ENCODE measurements around the gene CAPN8. TPM values are rescaled to one million over a fixed set of nuclear protein-coding genes. Genes with fewer than 3 reads are reported as not detected.
"Not testable (repeated sequence)": the region's sequence is repeated elsewhere in the genome, so short reads cannot be mapped to it uniquely, and the experiment has no call there.

CAPN8 gene
- total RNA-seq, 1 experiment from 2014 or later: not detected

GRCh38 chr1:223520200-223520599, 145.3 kb downstream of the CAPN8 start:
- Histone ChIP-seq H3K27ac (no peak overlapping the region), H3K36me3 (no peaks in the 10 kb centered on the region), H3K9me3 (replicated peaks) (no peaks in the 10 kb centered on the region), H3K4me3 (no peak overlapping the region), H3K4me1 (no peaks in the 10 kb centered on the region), H3K27me3 (peaks cover 3% of the 10 kb centered on the region; the same call in 1 of the 2 replicates)
- no peak for DNase-seq

- Histone ChIP-seq H3K27me3 (peaks cover 3% of the 10 kb centered on the region; the same call in 1 of the 2 replicates), H3K9me3 (replicated peaks) (no peaks in the 10 kb centered on the region), H3K4me3 (no peak overlapping the region), H3K4me1 (no peaks in the 10 kb centered on the region), H3K27ac (no peak overlapping the region), H3K36me3 (no peaks in the 10 kb centered on the region)
- no peak for DNase-seq
These were observed 146.4 kb downstream of the CAPN8 start for GRCh38 chr1:223519116-223519515.

GRCh38 chr1:223518553-223518952, 146.9 kb downstream of the CAPN8 start:
- H3K4me1 ChIP-seq; H3K27ac ChIP-seq; H3K27me3 ChIP-seq; H3K9me3 ChIP-seq (replicated peaks); DNase-seq; H3K36me3 ChIP-seq; H3K4me3 ChIP-seq: not testable (repeated sequence)

GRCh38 chr1:223515926-223516325, 149.6 kb downstream of the CAPN8 start:
- H3K27me3 ChIP-seq: no peaks in the 10 kb centered on the region
- H3K4me1 ChIP-seq: no peaks in the 10 kb centered on the region
- H3K9me3 ChIP-seq (replicated peaks): no peaks in the 10 kb centered on the region
- no peak overlapping the region for H3K4me3 ChIP-seq
- no peak overlapping the region for H3K27ac ChIP-seq
- no peaks in the 10 kb centered on the region for H3K36me3 ChIP-seq
- no peak for DNase-seq

DNA sequence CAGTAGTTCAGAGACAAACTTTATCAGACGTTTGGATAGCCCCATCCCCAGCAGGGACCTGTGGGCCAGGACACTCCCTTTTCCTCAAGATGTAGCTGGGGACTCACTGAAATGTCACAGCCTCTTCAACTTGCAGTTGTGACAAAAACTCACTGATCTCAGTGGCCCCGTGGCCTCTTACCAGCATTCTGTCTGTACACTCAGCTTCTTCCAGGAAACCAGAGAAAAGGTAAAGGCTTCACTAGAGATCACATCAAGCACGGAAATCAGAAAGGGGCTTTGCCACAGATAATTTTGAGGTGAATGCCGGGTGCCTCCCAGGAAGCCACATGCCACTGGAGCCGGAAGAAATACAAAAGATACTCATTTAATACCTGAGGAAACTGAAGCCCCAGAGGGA, 150.1 kb downstream of the CAPN8 start:
- H3K36me3 ChIP-seq: no peaks in the 10 kb centered on the region
- no peak overlapping the region for H3K27ac ChIP-seq
- no peaks in the 10 kb centered on the region for H3K9me3 ChIP-seq (replicated peaks)
- no peaks in the 10 kb centered on the region for H3K27me3 ChIP-seq
- no peak for DNase-seq
- no peak overlapping the region for H3K4me3 ChIP-seq
- no peaks in the 10 kb centered on the region for H3K4me1 ChIP-seq

DNA sequence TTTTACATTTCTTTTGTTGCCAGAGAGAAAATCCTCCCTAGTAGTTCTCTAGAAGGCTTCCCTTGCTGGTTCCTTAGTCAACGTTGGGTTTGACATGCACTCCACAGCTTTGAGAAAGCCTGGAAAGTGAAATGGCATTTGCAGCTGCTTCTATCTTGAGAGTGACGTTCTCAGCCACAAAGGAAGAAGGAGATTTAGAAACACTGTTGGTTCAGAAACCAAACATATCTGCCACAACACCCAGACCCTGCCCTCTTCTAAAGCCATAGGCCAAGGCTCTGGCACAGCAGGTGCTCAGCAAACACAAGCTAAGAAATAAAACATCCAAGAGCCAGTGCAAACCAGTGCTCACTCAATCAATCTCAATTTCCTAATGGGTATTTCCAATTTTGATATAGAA, 150.9 kb downstream of the CAPN8 start:
- no peak for DNase-seq
- H3K9me3 ChIP-seq (replicated peaks): no peaks in the 10 kb centered on the region

DNA sequence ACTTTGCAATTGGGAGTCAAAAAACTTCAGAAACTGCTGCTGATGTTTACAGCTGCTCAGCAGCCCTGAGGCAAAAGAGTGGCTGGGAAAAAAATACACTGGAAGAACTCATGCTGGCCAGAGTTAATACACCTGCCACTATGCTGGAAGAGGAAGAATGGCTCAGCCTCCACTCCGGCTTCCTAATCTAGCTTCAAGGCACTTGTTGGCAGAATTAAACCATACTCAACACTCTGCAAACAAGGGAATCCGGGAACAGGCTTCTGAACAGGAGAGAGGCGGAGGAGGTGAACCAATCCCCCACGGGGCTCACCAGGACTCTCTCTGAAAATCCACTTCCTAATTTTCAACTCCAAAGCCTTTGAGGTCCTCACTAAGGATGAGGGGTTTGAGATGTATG, 152.2 kb downstream of the CAPN8 start:
- Histone ChIP-seq H3K27me3 (no peaks in the 10 kb centered on the region), H3K9me3 (replicated peaks) (no peaks in the 10 kb centered on the region)
- no peak for DNase-seq

More for the DNA sequence above, 150.9 kb downstream of the CAPN8 start:
- Histone ChIP-seq H3K4me1 (no peaks in the 10 kb centered on the region), H3K36me3 (no peaks in the 10 kb centered on the region), H3K27me3 (no peaks in the 10 kb centered on the region), H3K4me3 (no peak overlapping the region), H3K27ac (no peak overlapping the region)

GRCh38 chr1:223512057-223512456, 153.4 kb downstream of the CAPN8 start:
- Histone ChIP-seq H3K27ac (no peak overlapping the region), H3K36me3 (no peaks in the 10 kb centered on the region), H3K4me1 (no peaks in the 10 kb centered on the region), H3K9me3 (replicated peaks) (no peaks in the 10 kb centered on the region), H3K4me3 (no peak overlapping the region), H3K27me3 (no peaks in the 10 kb centered on the region)
- no peak for DNase-seq

More for the DNA sequence above, 152.2 kb downstream of the CAPN8 start:
- no peak overlapping the region for H3K4me3 ChIP-seq
- no peaks in the 10 kb centered on the region for H3K4me1 ChIP-seq
- H3K36me3 ChIP-seq: no peaks in the 10 kb centered on the region
- no peak overlapping the region for H3K27ac ChIP-seq

- H3K27ac ChIP-seq: no peak overlapping the region
- no peaks in the 10 kb centered on the region for H3K36me3 ChIP-seq
- no peaks in the 10 kb centered on the region for H3K27me3 ChIP-seq
- H3K4me1 ChIP-seq: no peaks in the 10 kb centered on the region
- H3K4me3 ChIP-seq: no peak overlapping the region
- H3K9me3 ChIP-seq (replicated peaks): no peaks in the 10 kb centered on the region
- no peak for DNase-seq
These were observed 156.7 kb downstream of the CAPN8 start for GRCh38 chr1:223508796-223509195.

DNA sequence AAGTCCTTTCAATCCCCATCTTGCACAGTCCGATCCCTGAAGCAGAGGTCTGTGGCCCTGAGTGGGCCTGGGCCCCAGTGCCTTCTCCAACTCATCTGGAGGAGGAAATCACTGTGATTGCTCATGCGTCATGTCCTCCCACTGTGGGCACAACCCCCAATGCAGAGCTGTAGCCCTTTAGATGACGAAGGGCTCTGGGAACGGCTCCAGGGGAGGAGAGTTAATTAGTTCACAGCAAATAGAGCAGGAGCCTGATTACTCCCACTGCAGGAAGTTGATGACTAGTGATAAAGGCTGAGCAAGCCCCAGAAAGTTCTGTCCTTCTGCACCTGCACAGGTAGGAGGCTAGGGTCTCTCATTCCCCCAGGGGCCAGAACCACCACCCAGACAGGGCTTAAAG, 160.8 kb downstream of the CAPN8 start:
- Histone ChIP-seq H3K36me3 (no peaks in the 10 kb centered on the region), H3K27me3 (no peaks in the 10 kb centered on the region), H3K9me3 (replicated peaks) (no peaks in the 10 kb centered on the region), H3K4me3 (no peak overlapping the region), H3K27ac (no peak overlapping the region), H3K4me1 (no peaks in the 10 kb centered on the region)
- no peak for DNase-seq

DNA sequence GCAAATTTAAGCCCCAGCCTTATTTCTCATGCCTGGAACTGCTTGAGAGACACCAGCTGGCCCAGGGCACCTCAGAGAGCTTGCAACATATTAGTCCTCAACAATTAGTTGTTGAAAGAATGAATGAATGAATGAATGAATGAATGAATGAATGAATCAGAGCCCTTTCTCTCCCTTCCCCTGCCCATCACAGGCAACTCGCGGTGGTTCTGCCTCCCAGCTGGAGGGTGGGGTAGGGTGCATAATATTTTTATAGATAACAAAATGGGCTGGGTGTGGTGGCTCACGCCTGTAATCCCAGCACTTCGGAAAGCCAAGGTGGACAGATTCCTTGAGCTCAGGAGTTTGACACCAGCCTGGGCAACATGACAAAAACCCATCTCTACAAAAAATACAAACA, 162.2 kb downstream of the CAPN8 start:
- no peak for DNase-seq
- Histone ChIP-seq H3K4me1 (no peaks in the 10 kb centered on the region), H3K27me3 (no peaks in the 10 kb centered on the region), H3K4me3 (no peak overlapping the region), H3K36me3 (no peaks in the 10 kb centered on the region), H3K27ac (no peak overlapping the region), H3K9me3 (replicated peaks) (no peaks in the 10 kb centered on the region)

GRCh38 chr1:223500560-223501425, 164.7 kb downstream of the CAPN8 start:
- Histone ChIP-seq H3K4me1 (no peaks in the 10 kb centered on the region), H3K4me3 (no peak overlapping the region), H3K27me3 (no peaks in the 10 kb centered on the region), H3K36me3 (no peaks in the 10 kb centered on the region), H3K9me3 (replicated peaks) (no peaks in the 10 kb centered on the region), H3K27ac (no peak overlapping the region)
- DNase-seq: no peak

GRCh38 chr1:223496883-223497282, 168.6 kb downstream of the CAPN8 start:
- Histone ChIP-seq H3K36me3 (no peaks in the 10 kb centered on the region), H3K27ac (no peak overlapping the region), H3K4me3 (no peak overlapping the region), H3K4me1 (no peaks in the 10 kb centered on the region), H3K9me3 (replicated peaks) (no peaks in the 10 kb centered on the region), H3K27me3 (peaks cover 10% of the 10 kb centered on the region; the same call in 1 of the 2 replicates)
- DNase-seq: peak in 1 of 2 experiments; percentile 16

DNA sequence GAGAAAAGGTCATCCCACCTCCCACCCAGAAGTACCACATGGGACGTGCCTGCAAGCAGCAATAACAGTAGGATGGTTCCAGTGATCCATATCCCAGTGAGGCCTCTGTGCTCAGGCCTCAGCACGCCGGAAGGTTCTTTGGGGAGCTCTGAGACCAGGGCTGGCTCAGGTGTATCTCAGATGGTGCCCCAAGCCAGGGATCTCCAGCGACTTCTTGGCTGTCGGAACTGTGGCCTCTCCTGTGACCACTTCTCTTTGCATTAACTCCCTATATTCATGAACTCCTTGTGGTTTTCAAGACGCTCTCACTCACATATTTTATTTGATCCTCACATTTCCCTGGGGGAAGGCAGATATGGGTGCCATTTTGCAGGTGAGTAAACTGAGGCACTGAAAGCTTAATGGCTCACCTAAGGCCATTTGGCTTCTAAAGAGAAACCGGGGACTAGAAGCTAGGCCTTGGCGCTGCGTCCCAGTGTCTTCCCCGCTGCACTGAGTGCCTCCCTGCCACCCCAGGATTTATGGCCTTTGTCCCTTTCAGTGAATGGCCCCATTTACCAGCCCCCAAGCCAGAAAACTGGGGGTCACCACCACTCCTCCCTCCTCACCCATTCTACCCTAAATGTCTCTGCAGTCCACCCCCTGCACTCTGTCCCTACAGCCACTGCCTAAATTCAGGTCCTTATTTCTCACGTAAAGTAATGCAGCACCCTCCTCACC, 170.4 kb downstream of the CAPN8 start:
- Histone ChIP-seq H3K27ac (no peak overlapping the region), H3K36me3 (no peaks in the 10 kb centered on the region), H3K27me3 (peaks cover 16% of the 10 kb centered on the region), H3K4me3 (no peak overlapping the region), H3K9me3 (replicated peaks) (no peaks in the 10 kb centered on the region), H3K4me1 (no peaks in the 10 kb centered on the region)
- no peak for DNase-seq

DNA sequence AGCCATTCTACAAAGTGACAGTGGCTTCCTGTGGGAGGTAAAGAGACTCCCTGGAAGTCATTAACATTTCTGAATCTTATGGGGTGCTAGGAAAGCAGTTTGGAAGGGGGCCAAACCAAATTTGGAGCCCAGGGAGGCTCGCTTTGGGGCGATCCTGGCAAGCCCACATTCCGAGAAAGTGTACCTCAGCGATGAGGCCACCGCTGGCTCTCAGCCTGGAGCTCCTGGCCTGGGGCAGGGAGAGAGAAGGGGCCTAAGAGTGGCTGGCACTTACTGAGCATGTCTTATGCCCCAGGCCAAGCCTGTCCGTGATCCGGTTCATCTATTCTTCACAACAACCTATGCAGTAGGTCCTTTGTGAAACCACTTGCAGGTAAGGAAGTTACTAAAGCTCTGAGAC, 173.5 kb downstream of the CAPN8 start:
- DNase-seq: no peak
- Histone ChIP-seq H3K27ac (no peak overlapping the region), H3K9me3 (replicated peaks) (no peaks in the 10 kb centered on the region), H3K36me3 (no peaks in the 10 kb centered on the region), H3K4me1 (no peaks in the 10 kb centered on the region), H3K4me3 (no peak overlapping the region), H3K27me3 (peaks cover 21% of the 10 kb centered on the region)

Measured in SJCRH30 (cell line).